MCF 10A (cell line): ENCODE results near the gene CYTH1. TPM values are rescaled to one million over a fixed set of nuclear protein-coding genes. Genes with fewer than 3 reads are reported as not detected.

Experiments used
- BruUV-seq: library from RNA; stranded (reverse); fragments of 400-500 nt; replicated peaks from 2 replicates; lab custom pipeline; 2021; lab: Mats Ljungman, UMichigan
- CTCF ChIA-PET: fragments of 300-600 bp; sonication (Branson Sonifier 250); formaldehyde crosslinking; extraction: SDS; loops from one replicate; lab custom pipeline; 2021; ENCODE audit warnings: antibody characterized with exemption, inconsistent platforms; lab: Yijun Ruan, JAX
- POLR2A ChIA-PET: fragments of 300-600, 350-650 bp; sonication (Branson Sonifier 250); formaldehyde crosslinking; extraction: SDS; loops from one replicate; lab custom pipeline; 2020; ENCODE audit warnings: antibody characterized with exemption, inconsistent platforms; lab: Yijun Ruan, JAX
- DNase-seq: peaks from one replicate; pipeline ENCODE4 v3.0.0-alpha.2; 2018; ENCODE audit not compliant: unreplicated experiment
- H3K27ac Mint-ChIP-seq: one replicate; pipeline ENCODE4 v1.8.0; 2022; ENCODE audit warnings: mild to moderate bottlenecking, low read depth, mixed read lengths; ENCODE audit not compliant: unreplicated experiment
- H3K27me3 Mint-ChIP-seq: one replicate; pipeline ENCODE4 v1.8.0; 2022; ENCODE audit warnings: mixed read lengths; ENCODE audit not compliant: insufficient read depth, unreplicated experiment
- H3K36me3 Mint-ChIP-seq: one replicate; pipeline ENCODE4 v1.8.0; 2022; ENCODE audit warnings: mild to moderate bottlenecking, moderate library complexity, mixed read lengths; ENCODE audit not compliant: insufficient read depth, unreplicated experiment
- H3K4me1 Mint-ChIP-seq: one replicate; pipeline ENCODE4 v1.8.0; 2022; ENCODE audit warnings: mixed read lengths; ENCODE audit not compliant: insufficient read depth, unreplicated experiment
- H3K4me3 Mint-ChIP-seq: one replicate; pipeline ENCODE4 v1.8.0; 2022; ENCODE audit warnings: mild to moderate bottlenecking, moderate library complexity, mixed read lengths; ENCODE audit not compliant: unreplicated experiment
- H3K9me3 Mint-ChIP-seq: one replicate; pipeline ENCODE4 v1.8.0; 2022; ENCODE audit warnings: mixed read lengths; ENCODE audit not compliant: unreplicated experiment
- CTCF ChIP-seq: fragments of 200-600 bp; IDR thresholded peaks from one replicate; pipeline ENCODE4 v1.8.0; 2022; ENCODE audit warnings: antibody characterized with exemption, mild to moderate bottlenecking; ENCODE audit not compliant: unreplicated experiment
- intact Hi-C: fragments of 100-400 bp; cut with micrococcal nuclease; formaldehyde crosslinking; loops from 2 replicates; pipeline ENCODE4 v1.14.1; 2022
- total RNA-seq: library from RNA; stranded (reverse); gene quantifications from 2 replicates; pipeline ENCODE4 v1.2.3, GENCODE V29; 2022

The CYTH1 gene
- total RNA-seq, 1 experiment from 2014 or later = 38.5 TPM

DNA sequence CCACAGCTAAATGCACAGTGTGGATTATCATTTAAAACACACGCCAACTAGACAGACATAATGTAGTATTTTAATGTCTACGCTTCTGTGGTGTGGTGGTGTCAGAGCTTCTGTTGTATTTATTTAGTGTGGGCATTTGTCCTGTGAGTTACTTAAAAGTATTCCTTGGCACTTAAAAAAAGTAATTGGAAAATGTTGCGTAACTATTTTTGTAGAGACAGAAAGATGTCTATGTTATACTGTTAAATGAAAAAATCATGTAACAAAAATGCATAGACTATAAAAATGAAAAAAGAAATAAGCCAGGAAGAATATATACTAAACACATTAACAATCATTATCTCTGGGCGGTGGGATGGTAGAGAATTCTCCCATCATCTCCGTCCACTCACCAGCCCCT lies 39.2 kb downstream of the CYTH1 start:
- POLR2A ChIA-PET = interaction anchor here (0.6 to 0.8 kb wide), 3 partner anchors 24 to 46 kb away, joined by 3 to 4 read pairs (median 3); no protein-coding TSS in a partner anchor
- CTCF ChIA-PET = interaction anchor here (0.9 to 2.5 kb wide), 5 partner anchors 27 to 492 kb away, joined by 3 to 14 read pairs (median 4); no protein-coding TSS in a partner anchor

DNA sequence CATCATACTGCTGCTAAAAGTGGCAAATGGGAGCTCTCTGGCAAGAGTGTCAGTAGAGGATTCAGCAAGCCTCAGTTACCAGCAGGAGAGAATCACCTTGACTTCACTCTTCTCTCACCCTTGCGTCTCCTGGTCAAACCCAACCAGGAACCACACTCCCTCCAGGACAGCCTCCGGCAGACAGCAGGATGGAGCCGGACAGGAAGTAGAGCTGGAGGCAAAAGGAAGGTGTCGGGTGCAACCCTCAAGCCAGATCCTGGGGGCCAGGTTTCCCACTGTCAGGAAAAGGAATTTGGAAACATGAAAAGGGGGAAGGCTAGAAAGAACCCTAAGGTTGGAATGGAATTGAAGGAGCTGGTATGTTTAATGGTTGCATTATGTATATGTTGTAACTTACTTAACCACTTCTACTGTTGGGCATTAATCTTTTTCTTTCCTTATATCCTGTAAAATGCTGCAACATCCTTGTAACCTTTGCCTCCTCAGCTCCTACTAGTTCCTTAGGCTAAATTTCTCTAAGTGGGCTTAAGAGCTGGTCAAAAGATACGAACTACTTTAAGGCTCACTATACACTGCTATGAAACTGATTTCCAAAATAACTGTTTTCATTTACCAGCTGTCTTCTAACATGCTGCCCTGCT lies 40.3 kb downstream of the CYTH1 start:
- H3K4me3 Mint-ChIP-seq = no peak overlapping the region
- no peaks in the 10 kb centered on the region for H3K27me3 Mint-ChIP-seq
- no peak overlapping the region for H3K27ac Mint-ChIP-seq
- DNase-seq = no peak
- intact Hi-C loops = no loop called here
- BruUV-seq = no TSS peak
- H3K9me3 Mint-ChIP-seq = no peaks in the 10 kb centered on the region
- TF ChIP-seq CTCF = no peak
- POLR2A ChIA-PET = interaction anchor here (1.0 kb wide), 1 partner anchor 20 kb away, joined by 3 read pairs; no protein-coding TSS in a partner anchor
- CTCF ChIA-PET = interaction anchor here (0.9 to 2.5 kb wide), 5 partner anchors 28 to 491 kb away, joined by 3 to 14 read pairs (median 4); no protein-coding TSS in a partner anchor
- peaks cover 17% of the 10 kb centered on the region for H3K4me1 Mint-ChIP-seq
- peaks cover 5% of the 10 kb centered on the region for H3K36me3 Mint-ChIP-seq

More for the DNA sequence above, 39.2 kb downstream of the CYTH1 start:
- no TSS peak for BruUV-seq
- H3K4me1 Mint-ChIP-seq = peaks cover 19% of the 10 kb centered on the region
- intact Hi-C loops = no loop called here
- no peaks in the 10 kb centered on the region for H3K27me3 Mint-ChIP-seq
- H3K4me3 Mint-ChIP-seq = no peak overlapping the region
- no peak for TF ChIP-seq CTCF
- no peaks in the 10 kb centered on the region for H3K9me3 Mint-ChIP-seq
- peaks cover 5% of the 10 kb centered on the region for H3K36me3 Mint-ChIP-seq
- DNase-seq = no peak
- no peak overlapping the region for H3K27ac Mint-ChIP-seq

- intact Hi-C loops = no loop called here
- Mint-ChIP-seq H3K4me1 (peaks cover 28% of the 10 kb centered on the region), H3K27ac (no peak overlapping the region), H3K9me3 (no peaks in the 10 kb centered on the region), H3K36me3 (no peaks in the 10 kb centered on the region), H3K27me3 (no peaks in the 10 kb centered on the region), H3K4me3 (no peak overlapping the region)
- BruUV-seq = no TSS peak
- DNase-seq = no peak
- CTCF ChIA-PET = interaction anchor here (1.2 kb wide), 1 partner anchor 242 kb away, joined by 4 read pairs; no protein-coding TSS in a partner anchor
- POLR2A ChIA-PET = interaction anchor here (4.6 kb wide), 1 partner anchor 9 kb away, joined by 67 read pairs; no protein-coding TSS in a partner anchor
- TF ChIP-seq CTCF = no peak
Measured at GRCh38 chr17:78739331-78739931, 42.6 kb downstream of the CYTH1 start.

GRCh38 chr17:78738698-78739097 lies 43.4 kb downstream of the CYTH1 start:
- TF ChIP-seq CTCF = no peak

More at GRCh38 chr17:78738698-78739097, 43.4 kb downstream of the CYTH1 start:
- Mint-ChIP-seq H3K36me3 (no peaks in the 10 kb centered on the region), H3K9me3 (no peaks in the 10 kb centered on the region), H3K4me1 (peaks cover 29% of the 10 kb centered on the region), H3K27me3 (no peaks in the 10 kb centered on the region), H3K4me3 (no peak overlapping the region), H3K27ac (no peak overlapping the region)
- intact Hi-C loops = no loop called here
- ChIA-PET CTCF (interaction anchor here (1.1 to 1.2 kb wide), 2 partner anchors 31 to 242 kb away, joined by 4 to 5 read pairs; no protein-coding TSS in a partner anchor), POLR2A (interaction anchor here (0.6 to 4.6 kb wide), 3 partner anchors 9 to 41 kb away, joined by 3 to 67 read pairs (median 16); no protein-coding TSS in a partner anchor)
- BruUV-seq = no TSS peak
- DNase-seq = no peak
